Right renal cortex interstitium (tissue), 3 donors: Measurements from ENCODE around the gene ACOT11. TPM values are rescaled to one million over a fixed set of nuclear protein-coding genes. Genes with fewer than 3 reads are reported as not detected.

Experiments used
- DNase-seq, 3 donors: peaks; one replicate each; pipeline ENCODE4 v3.0.0-alpha.2; 2013; ENCODE audit warnings: low read depth in 3 of 3, low spot score in 2 of 3
- polyA plus RNA-seq, 3 donors: library from polyadenylated mRNA; unstranded; fragments of 120-200 nt; gene quantifications; one replicate each; pipeline ENCODE4 v1.2.1, GENCODE V29; 2013; ENCODE audit not compliant: insufficient read length in 3 of 3

Gene ACOT11
- polyA plus RNA-seq, 3 donors = 8.8 to 9.9 (median 8.8) TPM

DNA sequence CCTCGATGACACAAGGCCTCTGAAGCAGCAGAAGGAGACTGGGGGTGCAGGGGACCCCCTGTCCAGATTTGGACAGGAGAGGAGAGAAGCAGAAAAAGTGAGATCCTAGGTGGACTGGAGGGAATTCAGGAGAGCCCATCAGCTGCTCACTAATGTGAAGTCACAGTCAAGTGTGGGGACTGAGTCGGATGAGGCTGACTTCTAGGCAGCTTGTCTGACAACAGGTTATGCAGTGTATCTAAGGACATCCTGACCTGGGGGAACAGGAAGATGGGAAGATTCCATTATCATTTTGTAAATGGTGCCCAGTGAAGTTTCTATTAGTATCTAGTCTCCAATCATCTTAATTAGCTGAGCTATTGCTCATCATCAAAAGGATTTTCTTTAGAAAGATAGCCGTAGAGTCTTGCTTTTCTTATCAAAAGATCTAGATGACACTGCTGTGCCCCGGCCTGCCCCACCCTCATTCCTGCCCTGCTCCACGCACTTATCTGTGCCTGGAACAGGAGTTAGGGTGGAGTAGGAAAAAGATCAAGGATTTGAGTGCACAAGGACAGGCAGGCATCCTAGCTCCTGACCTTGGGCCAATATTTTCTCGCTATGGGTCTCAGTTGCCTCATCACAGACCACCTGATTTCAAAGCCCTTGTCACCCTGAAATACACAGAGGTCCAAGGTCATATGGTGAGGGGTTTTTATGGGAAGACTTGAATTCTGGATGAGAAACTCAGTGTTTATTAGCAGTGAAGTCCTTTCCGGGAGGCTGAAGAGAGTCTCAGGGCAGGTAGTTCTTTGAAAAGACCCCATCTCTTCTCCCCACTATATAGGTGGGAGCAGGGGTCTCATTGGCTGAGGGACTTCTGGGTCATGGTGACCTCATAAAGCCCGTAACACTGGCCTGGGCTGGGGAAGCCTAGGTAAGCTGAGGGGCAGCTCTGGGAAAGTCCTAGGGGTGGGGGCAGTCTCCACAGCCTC is 93.1 kb downstream of the ACOT11 start, which contains the start of gene MROH7:
TSS of gene MROH7 (plus strand) at position 924 of the 974 bp plus-strand sequence. CDS start 11,141 bp downstream, outside the sequence.
- no peak for DNase-seq

DNA sequence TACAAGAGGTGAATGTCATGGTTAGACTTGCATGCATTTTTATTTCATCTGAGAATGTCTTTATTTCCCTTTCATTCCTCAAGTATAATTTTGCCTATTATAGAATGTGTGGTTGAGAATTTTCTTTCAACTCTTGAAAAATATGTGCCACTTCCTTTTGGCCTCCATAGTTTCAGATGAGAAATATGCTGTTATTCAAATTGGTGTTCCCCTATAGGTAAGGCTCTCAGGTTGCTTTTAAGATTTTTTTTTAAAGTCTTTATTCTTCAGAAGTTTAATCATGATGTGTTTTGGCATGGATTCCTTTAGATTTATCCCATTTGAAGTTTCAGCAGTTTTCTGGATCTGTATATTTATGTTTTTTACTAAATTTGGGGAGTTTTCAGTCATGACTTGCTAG is 95.7 kb downstream of the ACOT11 start:
- DNase-seq = no peak

DNA sequence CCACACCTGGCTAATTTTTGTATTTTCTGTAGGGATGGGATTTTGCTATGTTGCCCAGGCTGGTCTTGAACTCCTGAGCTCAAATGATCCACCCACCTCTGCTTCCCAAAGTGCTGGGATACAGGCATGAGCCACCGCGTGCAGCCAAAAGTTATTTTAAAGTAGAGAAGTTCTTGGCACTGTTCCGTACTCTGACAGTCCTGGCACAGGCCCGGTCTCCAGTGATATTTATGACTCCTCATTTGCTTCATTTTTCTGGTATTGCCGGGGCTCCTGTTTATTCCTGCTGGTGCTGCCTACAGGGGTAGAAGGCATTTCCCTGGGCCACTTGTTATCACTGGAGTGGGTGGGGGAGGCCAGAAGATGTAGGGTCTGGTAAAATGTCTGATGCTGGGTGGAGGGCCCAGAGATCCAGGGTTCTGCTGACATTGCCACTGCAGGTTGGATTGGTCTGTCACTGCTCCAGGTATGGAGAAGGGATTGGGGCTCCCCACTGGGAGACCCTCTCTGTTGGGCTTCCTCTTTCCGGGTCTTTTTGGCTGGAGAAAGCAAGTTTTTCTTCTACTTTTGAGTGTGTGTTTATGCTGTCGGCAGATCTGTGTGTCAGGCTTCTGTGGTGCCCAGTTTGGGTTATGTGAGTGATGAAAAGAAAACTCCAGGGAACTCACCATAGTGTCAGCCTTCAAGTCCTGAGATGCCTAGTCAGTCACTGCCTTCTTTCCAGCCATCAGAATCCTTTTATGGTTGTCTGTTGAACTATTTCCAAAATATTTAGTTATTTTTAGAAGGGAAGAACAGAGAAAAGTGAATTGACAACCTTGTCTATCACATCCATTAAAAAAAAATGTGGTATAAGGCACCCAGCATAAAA is 98.0 kb downstream of the ACOT11 start:
- DNase-seq = no peak

DNA sequence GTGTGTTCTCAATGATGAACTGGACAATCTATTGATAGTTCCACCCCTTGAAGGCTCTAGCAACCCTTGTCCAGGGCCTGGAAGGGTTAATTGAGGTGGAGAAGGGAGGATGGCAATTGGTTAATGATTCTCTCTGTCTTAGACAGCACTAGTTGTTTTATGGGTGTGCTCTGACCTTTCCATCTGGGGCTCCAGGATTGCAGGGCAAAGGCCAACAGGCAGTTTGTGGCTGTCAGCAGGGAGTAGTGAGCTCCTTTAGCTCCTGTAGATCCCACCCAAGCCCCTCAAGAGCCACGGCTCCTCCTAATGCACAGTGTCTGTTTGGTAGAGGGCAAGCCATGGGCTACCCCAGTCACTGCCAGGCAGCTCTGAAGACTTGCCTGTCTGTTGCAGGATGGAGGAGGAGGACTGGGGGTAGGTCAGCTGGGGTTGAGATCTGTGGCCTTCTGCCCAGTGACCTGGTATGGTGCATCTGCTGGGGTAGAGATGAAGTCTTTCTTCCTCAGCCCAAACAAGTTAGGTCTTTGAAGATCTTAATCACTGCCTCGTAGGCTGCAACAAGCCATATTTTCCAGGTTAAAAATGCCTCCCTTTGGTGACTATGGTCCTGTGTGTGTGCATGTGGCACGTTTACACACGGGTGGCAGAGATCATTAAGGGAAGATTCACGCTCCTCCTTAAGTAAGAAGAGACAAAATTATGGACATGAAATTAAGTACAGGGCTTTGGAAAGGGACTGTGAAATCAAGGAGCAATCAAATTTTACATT is 101.3 kb downstream of the ACOT11 start:
- DNase-seq = peak in 2 of 3 donors; percentile 15 to 21

DNA sequence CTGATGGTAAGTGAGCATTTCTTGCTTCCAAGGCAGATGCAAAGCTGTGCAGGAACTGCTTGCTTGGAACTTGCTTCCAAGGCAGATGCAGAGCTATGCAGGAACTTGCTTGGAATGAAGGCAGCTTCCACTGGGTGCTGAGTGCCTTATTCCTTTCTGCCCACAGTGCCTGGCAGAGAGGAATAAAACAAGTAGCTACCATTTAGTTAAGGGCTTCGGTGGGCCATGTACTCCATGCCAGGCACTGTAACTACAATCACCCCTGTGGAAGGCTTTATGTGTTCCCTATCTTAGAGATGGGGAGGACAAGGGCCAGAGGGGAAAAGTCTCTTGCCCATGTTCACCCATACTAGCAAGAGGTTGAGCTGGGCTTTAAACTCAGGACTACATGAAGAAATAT is 101.9 kb downstream of the ACOT11 start:
- no peak for DNase-seq

DNA sequence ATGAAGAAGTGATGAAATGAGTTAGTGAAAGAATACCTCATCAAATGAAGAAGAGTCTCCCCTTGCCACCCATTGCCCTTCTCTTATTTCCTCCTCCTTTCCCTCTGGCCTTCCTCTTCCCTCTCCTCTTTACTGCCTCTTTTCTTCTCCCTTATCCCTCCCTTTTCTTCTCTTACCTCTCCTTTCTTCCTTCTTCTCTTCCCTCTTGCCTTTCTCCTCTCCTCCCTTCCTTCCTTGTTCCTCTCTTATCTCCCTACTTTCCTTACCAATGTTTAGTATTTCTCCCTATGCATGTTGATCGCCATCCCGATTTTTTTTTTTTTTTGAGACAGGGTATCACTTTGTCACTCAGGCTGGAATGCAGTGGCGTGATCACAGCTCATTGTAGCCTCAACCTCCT is 102.4 kb downstream of the ACOT11 start:
- DNase-seq = no peak

DNA sequence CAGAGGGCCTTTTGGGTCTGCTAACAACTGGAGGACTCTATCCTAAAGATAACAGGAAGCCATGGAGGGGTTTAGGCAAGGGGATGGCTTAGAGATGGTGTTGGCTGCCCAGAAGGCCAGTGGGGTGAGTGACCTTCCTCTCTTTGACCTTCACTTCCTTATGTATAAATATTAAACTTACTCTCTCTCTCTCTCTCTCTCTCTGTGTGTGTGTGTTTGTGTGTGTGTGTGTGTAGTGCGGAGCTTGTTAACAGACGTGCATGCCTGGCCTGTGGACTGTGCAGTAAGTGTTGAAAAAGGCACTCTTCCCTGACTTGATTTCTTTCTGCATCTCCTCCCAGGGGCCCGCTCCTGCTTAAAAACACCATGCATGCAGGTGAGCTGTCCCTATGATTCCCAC is 103.6 kb downstream of the ACOT11 start:
- no peak for DNase-seq

DNA sequence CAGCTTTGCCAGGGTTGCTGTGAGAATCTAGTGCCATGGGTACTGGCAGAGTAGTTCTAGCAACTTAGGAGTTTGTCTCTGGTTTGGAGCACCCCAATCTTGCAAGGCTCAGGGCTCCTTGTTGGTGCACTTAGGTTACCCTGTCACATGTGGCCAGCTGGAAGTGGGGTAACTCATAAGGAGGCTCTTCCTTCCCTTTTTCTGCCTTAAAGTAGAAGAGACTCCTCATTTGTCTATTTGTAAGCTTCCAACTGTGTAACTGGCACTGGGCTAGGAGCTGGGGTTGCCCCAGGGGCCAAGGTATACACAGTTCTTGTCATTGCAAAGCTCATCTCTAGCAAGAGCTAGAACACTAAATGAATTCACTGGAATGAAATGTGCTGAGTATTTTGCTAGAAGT is 104.1 kb downstream of the ACOT11 start:
- no peak for DNase-seq

DNA sequence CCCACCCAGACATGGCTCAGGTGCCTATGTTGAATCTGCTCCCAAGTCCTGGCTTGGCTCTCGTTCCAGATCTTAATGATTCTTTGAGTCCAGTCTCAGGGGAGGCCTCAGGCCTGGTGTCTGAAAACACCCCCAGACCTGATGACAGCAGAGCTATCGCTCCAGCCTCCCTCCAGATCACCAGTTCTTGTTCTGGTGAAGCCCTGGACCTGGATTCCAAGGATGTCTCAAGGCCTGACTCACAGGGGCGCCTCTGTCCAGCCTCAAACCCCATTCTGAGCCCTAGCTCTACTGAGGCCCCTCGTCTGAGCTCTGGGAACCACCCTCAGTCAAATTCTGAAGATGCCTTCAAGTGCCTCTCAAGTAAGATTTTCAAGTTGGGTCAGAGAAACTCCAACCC is 105.0 kb downstream of the ACOT11 start:
- no peak for DNase-seq

DNA sequence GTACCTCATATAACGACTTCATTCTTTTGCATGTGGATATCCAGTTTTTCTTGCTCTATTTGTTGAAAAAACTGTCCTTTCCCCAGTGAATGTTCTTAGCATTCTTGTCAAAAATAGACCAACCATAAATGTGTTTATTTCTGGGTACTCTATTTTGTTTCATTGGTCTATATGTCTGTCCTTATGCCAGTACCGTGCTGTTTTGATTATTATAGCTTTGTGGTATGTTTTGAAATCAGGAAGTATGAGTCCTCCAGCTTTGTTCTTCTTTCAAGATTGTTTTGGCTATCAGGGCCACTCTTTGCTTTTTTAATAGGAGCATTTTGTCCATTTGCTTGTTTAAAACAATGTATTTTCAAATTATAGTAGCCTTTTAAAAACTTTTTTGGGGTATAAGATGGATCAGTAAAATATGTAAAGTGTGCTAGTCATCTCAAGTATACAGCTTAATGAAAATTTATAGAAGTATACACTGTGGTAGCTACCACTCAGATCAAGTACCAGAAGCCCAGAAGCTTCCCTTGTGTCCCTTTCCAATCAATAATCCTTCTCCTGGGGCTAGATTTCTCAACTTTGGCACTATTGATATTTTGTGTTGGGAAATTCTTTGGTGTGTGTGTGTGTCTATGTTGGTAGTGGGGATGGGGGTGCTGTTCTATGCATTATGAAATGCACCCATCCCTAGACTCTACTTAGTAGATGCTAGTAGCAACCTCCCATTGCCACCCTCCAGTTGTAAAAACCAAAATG is 110.3 kb downstream of the ACOT11 start:
- DNase-seq = no peak

Other genes with a start within 250 kb of the ACOT11 start
- 100 to 1,000 TPM; 103 to 110 (median 105) TPM for gene SSBP3, start 141.8 kb upstream of the ACOT11 start, polyA plus RNA-seq
- gene FAM151A, start 75.3 kb downstream of the ACOT11 start, polyA plus RNA-seq = 10 to 100 TPM; 21.0 to 39.1 (median 24.2) TPM
- 1 to 10 TPM; 2.9 to 4.1 (median 4.0) TPM for gene MROH7, start 93.6 kb downstream of the ACOT11 start, polyA plus RNA-seq
- gene TTC4, start 167.6 kb downstream of the ACOT11 start, polyA plus RNA-seq = 10 to 100 TPM; 33.8 to 35.6 (median 34.6) TPM
- 10 to 100 TPM in 2 of 3 donors, 1 to 10 TPM in 1; 9.9 to 11.0 (median 10.3) TPM for gene PARS2, start 216.3 kb downstream of the ACOT11 start, polyA plus RNA-seq